SKM-1 treated with dmso at 0.1 percent for 144 hours (cell line): ENCODE measurements around the gene WDR74.
A peak's percentile ranks its signal among the peaks of the same experiment; 100 is the strongest.
"Not testable (repeated sequence)": the region's sequence is repeated elsewhere in the genome, so short reads cannot be mapped to it uniquely, and the experiment has no call there.

Experiments
- DNase-seq: peaks from one replicate; lab custom pipeline; 2025; ENCODE audit not compliant: unreplicated experiment; lab: John Stamatoyannopoulos, UW

Gene WDR74

GRCh38 chr11:62839050-62839945, at the start of gene WDR74:
Gene WDR74, minus strand, starts transcription at chr11:62839590. Its CDS starts 20 bp downstream, at chr11:62839570.
- DNase-seq, result peak; percentile 88

GRCh38 chr11:62889126-62889483, 49.7 kb upstream of the WDR74 start:
- no peak for DNase-seq

GRCh38 chr11:62888406-62888805, 49.0 kb upstream of the WDR74 start:
- DNase-seq, result no peak

DNA sequence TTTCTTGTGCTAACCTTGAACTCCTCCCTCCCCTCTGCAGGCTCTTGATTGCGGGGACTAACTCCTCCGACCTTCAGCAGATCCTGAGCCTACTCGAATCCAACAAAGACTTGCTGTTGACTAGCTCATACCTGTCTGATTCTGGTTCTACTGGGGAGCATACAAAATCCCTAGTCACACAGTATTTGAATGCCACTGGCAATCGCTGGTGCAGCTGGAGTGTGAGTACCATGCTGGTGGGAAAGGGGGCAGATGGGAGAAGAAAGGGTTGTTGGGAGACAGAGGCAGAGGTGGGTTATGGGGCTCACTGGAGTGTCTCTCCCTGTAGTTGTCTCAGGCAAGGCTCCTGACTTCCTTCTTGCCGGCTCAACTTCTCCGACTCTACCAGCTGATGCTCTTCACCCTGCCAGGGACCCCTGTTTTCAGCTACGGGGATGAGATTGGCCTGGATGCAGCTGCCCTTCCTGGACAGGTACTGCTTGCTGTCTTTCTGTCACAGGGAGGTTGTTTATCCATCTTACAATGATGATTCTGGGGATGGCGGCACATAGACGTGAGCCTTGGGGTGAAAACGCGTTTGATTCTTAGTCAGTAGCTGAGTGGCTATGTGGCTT, 45.9 kb upstream of the WDR74 start:
- no peak for DNase-seq

DNA sequence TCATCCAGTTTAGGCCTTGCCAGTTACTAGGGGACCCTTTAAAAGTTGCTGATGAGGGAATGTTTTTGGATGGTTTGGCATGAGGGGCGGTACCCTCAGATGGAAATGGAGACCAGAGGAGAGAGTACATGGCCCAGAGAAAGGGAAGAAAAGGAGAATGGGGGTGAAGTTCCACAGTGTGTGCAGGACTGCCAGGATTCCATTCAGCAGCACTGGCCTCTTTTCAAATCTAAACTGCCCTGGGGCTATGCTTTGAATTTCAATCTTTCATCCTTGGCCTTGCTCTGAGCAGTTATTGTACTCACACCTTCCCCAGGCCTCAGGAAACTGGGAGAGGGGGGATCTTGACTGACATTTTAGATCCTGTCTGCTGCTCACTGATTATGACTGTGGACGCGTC, 44.3 kb upstream of the WDR74 start:
- no peak for DNase-seq

GRCh38 chr11:62882788-62883501, 43.6 kb upstream of the WDR74 start:
- DNase-seq, result no peak

GRCh38 chr11:62882431-62882749, 43.0 kb upstream of the WDR74 start:
- no peak for DNase-seq

- DNase-seq, result peak; percentile 96
Measured at GRCh38 chr11:62881579-62882430, 42.4 kb upstream of the WDR74 start.

DNA sequence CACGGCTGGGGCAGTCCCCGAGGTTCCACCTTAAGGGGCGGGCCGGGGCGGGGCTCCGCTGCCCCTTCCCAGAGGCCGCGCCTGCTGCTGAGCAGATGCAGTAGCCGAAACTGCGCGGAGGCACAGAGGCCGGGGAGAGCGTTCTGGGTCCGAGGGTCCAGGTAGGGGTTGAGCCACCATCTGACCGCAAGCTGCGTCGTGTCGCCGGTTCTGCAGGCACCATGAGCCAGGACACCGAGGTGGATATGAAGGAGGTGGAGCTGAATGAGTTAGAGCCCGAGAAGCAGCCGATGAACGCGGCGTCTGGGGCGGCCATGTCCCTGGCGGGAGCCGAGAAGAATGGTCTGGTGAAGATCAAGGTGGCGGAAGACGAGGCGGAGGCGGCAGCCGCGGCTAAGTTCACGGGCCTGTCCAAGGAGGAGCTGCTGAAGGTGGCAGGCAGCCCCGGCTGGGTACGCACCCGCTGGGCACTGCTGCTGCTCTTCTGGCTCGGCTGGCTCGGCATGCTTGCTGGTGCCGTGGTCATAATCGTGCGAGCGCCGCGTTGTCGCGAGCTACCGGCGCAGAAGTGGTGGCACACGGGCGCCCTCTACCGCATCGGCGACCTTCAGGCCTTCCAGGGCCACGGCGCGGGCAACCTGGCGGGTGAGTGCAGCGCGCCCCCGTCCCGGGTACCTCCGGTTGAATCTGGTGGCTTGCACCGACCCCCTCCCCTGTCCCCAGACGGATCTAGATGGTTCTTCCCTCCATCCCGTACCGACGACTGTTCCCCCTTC, 41.6 kb upstream of the WDR74 start, which contains the start of gene SLC3A2:
TSS of gene SLC3A2 (plus strand) at position 94 of the 776 bp plus-strand sequence. CDS start at position 222, 128 bp downstream.
- DNase-seq, result peak; percentile 81

GRCh38 chr11:62880231-62880802, 40.9 kb upstream of the WDR74 start:
- peak; percentile 23 for DNase-seq

DNA sequence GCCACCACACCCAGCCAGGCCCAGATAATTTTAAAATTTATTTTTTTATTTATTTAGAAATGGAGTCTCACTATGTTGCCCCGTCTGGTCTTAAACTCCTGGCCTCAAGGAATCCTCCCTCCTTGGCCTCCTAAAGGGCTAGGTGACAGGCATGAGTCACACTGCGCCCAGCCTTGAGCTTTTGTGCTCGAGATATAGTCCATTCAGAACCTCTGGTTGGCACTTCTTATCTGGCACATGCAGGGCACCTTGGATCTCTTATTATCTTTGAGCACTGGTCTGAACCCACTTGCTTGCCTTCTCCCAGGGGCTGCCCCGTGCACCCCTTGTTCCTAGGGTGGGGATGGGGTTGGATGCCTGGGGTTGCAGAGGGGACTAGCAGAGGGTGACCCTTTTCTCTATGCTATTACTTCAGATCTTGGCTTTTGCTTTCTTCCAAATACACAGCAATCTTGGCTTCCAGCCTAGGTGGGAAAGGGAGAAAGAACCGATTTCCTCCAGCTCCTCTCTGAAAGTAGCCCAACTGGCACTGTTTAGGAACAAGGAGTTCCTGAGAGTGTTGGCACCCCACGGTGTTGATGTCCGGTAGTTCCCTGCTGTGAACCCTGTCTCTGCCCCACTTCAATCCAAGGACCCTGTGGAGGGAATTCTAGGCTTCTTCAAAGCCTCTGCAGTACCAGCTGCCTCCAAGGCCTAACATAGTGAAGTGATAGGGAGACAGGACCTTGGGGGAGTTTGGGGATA, 40.0 kb upstream of the WDR74 start:
- no peak for DNase-seq

DNA sequence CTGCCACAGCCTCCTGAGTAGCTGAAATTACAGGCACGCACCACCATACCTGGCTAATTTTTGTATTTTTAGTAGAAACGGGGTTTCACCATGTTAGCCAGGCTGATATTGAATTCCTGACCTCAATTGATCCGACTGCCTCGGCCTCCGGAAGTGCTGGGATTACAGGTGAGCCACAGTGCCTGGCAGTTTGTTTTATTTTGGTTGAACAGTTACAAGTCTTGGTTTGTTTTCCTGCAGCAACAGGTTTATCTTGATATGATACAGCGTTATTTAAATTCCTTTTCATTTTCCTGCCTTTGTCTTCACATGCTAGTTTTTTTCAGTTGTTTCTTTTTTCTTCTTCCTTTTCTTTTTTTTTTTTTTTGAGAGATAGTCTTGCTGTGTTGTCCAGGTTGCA, 37.3 kb upstream of the WDR74 start:
- no peak for DNase-seq

DNA sequence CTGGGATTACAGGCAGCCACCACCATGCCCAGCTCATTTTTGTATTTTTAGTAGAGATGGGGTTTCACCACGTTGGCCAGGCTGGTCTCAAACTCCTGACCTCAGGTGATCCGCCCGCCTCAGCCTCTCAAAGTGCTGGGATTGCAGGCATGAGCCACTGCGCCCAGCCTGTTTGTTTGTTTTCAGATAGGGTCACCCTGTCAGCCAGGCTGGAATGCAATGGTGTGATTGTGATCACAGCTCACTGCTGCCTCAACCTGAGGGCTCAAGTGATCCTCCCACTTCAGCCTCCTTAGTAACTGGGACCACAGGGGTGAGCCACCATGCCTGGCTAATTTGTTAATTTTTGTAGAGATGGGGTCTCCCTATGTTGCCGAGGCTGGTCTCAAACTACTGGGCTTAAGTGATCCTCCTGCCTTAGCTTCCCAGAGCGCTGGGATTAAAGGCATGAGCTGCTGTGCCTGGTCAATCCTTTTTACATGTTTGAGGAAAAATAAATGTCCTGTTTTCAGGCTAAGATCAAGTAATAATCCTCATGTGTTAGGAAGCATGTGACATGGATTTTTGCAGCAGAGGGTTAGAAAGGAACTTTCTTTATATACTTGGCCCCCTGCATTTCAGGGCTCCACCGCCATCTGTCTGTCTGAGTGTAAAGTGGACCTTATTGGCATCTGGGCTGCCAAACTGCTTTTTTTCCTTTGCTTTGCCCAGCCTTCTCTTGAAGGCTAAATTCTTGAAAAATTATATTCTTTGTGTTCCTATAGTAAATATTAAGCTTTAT, 36.5 kb upstream of the WDR74 start:
- DNase-seq, result no peak

DNA sequence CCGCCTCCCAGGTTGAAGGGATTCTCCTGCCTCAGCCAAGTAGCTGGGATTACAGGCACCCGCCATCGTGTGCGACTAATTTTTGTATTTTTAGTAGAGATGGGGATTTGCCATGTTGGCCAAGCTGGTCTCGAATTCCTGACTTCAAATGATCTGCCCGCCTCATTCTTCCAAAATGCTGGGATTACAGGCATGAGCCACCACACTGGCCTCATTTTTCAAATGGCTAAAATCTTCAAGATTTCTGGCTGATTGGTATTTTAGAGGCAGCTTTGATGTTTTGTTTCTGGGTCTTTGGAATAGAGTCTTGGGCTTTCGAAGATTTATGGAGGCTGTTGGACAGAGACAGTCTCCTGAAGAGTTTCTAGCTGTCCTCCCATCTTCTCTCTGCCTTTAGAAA, 35.5 kb upstream of the WDR74 start:
- DNase-seq, result no peak

DNA sequence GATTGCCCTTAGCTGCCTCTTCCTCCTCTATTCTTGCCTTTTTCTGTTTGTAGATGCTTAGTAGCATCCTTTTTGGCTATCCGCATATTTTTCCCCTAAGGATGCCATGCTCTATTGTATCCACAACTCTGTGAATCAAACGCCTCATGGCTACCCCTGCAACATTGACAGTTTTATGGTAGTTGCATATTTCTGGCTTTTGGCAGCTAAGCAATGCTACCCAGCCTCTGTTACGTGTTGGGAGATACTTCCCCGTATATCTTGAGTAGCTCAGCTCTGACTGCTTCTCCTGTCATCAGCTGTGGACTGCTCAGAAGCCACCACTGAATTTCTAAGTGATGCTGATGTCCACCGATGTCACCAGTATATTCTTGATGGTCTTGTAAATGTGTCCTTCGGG, 26.2 kb upstream of the WDR74 start:
- no peak for DNase-seq

DNA sequence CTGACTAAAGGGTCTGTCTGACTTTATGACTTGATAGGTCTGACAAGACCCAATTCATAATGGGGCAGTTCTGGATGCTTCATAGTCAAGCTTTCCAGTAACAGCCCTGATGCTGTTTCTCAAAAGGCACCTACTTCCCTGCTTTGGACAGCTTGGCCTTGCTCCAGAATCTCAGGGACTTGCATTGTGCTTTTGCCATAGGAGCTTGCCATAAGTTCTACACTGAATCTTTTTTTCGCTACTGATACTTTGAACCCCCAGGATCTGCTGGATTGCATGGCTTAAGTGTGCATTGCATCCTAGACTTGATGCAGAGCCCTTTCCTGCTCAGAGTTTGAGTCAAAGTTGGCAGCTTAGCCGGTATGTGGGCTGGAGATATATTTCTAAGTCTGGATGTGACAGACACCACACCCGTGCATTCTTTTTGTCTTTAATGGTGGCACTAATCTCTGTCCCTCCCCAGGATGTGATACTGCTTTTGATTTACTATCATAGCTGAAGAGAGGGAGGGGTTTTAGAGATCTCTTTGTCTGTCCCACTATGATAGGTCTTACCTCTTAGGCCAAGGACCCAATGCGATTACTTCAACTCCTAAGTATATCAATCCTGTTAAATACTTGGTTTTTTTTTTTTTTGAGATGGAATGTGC, 24.4 kb upstream of the WDR74 start:
- no peak for DNase-seq

- DNase-seq, result not testable (repeated sequence)
Measured at GRCh38 chr11:62861564-62862192, 22.3 kb upstream of the WDR74 start.
